NCI-H526 treated with DMSO at 0.1 percent for 48 hours (cell line): ENCODE data around the gene RB1.
"Not testable (repeated sequence)": the region's sequence is repeated elsewhere in the genome, so short reads cannot be mapped to it uniquely, and the experiment has no call there.

Experiments
- DNase-seq: peaks from one replicate; lab custom pipeline; 2025; lab: John Stamatoyannopoulos, UW

The RB1 gene

DNA sequence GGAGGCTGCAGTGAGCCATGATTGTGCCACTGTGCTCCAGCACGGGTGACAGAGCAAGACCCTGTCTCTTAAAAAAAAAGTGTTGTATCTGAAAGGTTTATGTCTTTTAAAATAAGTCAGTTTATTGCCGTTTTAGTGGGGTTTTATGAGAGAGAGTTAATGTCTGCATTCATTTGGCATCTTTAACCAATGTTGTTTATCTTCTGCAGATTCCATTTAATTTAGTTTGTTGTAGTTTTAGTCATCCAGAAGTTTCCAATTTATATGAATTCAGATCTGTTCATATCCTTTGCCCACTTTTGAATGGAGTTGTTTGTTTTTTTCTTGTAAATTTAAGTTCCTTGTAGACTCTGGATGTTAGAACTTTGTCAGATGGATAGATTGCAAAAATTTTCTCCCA lies 146.1 kb downstream of the RB1 start:
- no peak for DNase-seq

- DNase-seq, result not testable (repeated sequence)
These were observed 147.6 kb downstream of the RB1 start for GRCh38 chr13:48451196-48451595.

DNA sequence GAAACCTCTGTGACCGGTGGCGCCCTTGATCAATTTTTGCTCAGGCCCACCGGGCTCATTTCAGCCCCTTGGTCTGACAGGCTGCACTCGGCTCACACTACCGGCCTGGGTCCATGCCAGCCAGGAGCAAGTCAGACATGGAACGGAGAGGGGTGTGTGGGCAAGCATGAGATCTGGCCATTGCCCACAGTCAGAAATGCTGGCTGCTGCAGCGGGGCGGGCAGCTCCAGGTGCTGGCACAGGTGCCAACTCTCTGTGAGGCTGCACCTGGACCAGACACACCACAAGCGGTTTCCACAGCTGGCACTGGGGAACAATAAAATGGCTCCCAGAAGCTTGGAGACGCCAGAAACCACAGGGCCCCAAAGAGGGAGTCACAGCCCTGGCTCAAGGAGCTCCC lies 153.0 kb downstream of the RB1 start:
- no peak for DNase-seq

DNA sequence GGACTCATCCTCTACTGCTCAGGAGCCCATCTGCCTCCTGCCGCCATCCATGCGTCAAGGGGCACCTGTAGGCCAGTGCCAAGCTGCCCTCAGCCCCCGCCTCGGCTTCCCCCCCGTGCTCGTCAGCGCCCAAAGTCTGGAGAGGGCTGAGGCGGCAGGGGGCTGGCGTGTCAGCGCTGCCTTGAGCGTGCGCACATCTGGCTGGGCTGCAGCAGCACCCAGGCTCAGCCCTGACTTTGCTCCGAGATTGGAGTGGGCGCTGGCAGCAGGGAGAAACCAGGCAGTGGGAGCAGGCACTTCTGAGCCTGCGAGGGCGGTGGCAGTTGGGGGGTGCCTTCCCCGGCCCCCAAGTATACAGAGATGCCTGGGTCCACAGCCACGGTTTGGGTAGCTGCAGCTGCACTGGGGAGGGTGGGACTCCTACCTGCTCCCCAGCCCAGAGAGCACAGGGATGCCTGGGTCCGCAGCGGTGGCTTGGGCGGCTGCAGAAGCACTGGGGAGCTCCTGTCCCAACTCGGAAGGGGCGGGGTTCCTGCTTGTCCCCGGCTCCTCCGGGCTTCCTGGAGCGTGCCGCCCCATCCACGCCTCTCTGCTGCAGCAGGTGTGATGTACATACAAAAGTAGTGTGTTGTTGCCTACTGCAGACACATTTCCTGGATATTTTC lies 154.2 kb downstream of the RB1 start:
- no peak for DNase-seq

GRCh38 chr13:48475230-48475629 lies 171.7 kb downstream of the RB1 start:
- no peak for DNase-seq

- DNase-seq, result no peak
These were observed 172.7 kb downstream of the RB1 start for GRCh38 chr13:48476215-48476614.

- DNase-seq, result no peak
These were observed 173.1 kb downstream of the RB1 start for GRCh38 chr13:48476686-48477085.

- DNase-seq, result no peak
These were observed 173.8 kb downstream of the RB1 start for GRCh38 chr13:48477191-48477855.

DNA sequence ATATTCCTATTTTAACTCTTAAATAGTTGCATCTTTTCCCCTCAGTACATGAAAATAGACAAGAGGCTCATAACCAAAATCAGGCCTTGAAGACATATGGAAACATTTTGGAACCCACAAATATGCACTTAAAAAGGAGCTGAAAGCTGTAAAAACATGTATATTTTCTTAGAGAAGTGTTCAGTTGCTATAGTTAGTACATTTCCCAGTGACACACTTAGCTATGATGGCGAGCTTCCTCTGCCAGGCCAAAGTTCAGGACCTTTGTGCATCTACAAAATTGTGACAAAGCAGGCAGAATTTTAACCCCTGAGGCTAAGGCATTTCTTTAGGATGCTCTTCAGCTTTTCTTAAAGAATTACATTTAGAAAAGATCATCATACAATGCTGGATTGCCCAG lies 174.8 kb downstream of the RB1 start:
- DNase-seq, result no peak

- no peak for DNase-seq
These were observed 180.0 kb downstream of the RB1 start for GRCh38 chr13:48483575-48483974.

DNA sequence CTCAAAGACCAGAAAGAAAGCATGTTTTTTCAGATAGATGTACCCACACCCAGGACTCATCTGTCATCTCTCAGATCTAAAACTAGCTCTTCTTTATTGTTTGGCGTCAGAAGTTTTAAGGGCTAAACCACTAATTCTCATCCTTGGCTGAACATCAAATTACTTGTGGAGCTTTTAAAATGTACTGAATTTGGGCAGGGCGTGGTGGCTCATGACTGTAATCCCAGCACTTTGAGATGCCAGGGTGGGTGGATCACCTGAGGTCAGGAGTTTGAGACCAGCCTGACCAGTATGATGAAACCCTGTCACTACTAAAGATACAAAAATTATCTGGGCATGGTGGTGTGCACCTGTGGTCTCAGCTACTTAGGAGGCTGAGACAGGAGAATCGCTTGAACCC lies 181.9 kb downstream of the RB1 start:
- DNase-seq, result no peak

GRCh38 chr13:48486362-48486761 lies 182.8 kb downstream of the RB1 start:
- DNase-seq, result no peak

- DNase-seq, result no peak
These were observed 183.3 kb downstream of the RB1 start for GRCh38 chr13:48486836-48487235.

- no peak for DNase-seq
These were observed 184.4 kb downstream of the RB1 start for GRCh38 chr13:48487968-48488367.

- DNase-seq, result no peak
These were observed 185.4 kb downstream of the RB1 start for GRCh38 chr13:48488995-48489394.

GRCh38 chr13:48489666-48490065 lies 186.1 kb downstream of the RB1 start:
- DNase-seq, result no peak

- no peak for DNase-seq
These were observed 186.7 kb downstream of the RB1 start for GRCh38 chr13:48490241-48490640.

DNA sequence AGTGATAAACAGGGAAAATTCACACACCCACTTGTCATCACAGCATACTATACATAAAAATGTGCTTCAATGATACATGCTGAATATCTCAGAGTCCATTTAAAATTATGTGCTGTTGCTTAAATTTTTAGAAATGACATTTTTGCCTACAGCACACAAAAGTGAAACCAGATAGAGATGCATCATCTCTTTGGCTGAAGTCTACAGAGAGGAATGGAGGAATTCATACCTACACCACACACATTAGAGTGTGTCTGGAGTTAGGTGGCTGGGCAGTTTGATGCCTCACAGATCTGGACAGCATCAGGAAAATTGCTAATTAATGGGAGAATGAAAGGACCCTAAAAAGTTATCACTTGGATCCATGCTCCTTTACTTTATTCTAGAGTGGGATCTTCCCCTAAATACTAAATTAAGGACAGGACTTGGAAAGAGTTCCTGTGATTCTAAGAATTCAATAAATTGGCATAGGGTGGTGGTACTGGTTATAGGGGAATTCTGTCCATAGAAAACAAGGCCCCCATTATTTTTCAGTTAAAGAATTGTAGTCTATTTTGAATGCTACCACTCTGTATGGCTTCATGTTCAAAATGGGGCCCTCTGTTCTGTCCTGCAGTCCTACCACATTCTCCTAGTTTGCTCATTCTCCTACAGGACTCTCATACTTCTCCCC lies 188.0 kb downstream of the RB1 start:
- DNase-seq, result no peak

DNA sequence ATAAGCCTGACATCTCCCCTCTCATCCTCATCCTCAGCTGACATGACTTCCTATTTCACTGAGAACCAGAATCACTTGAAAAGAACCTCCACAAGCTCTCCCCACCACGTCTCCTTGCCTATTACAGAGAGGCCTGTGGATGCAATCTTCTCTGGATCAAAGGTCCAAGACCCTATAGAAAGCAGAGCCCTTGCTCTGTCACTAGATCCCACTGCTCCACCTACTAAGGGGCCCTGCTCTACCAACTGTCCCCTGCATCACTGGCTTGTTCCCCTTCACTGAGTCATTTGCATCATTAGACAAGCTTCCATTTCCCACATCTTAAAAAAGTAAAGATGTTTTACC lies 188.5 kb downstream of the RB1 start:
- DNase-seq, result no peak

- DNase-seq, result peak; percentile 7
These were observed 189.0 kb downstream of the RB1 start for GRCh38 chr13:48492470-48493065.

- no peak for DNase-seq
These were observed 189.7 kb downstream of the RB1 start for GRCh38 chr13:48493066-48493765.

- DNase-seq, result no peak
These were observed 190.3 kb downstream of the RB1 start for GRCh38 chr13:48493851-48494250.

GRCh38 chr13:48494874-48495273 lies 191.3 kb downstream of the RB1 start:
- DNase-seq, result no peak
